ENCODE data around the gene PCDHA8. TPM values are rescaled to one million over a fixed set of nuclear protein-coding genes. Genes with fewer than 3 reads are reported as not detected.
"Not testable (repeated sequence)": the region's sequence is repeated elsewhere in the genome, so short reads cannot be mapped to it uniquely, and the experiment has no call there.

Gene PCDHA8, protein sequence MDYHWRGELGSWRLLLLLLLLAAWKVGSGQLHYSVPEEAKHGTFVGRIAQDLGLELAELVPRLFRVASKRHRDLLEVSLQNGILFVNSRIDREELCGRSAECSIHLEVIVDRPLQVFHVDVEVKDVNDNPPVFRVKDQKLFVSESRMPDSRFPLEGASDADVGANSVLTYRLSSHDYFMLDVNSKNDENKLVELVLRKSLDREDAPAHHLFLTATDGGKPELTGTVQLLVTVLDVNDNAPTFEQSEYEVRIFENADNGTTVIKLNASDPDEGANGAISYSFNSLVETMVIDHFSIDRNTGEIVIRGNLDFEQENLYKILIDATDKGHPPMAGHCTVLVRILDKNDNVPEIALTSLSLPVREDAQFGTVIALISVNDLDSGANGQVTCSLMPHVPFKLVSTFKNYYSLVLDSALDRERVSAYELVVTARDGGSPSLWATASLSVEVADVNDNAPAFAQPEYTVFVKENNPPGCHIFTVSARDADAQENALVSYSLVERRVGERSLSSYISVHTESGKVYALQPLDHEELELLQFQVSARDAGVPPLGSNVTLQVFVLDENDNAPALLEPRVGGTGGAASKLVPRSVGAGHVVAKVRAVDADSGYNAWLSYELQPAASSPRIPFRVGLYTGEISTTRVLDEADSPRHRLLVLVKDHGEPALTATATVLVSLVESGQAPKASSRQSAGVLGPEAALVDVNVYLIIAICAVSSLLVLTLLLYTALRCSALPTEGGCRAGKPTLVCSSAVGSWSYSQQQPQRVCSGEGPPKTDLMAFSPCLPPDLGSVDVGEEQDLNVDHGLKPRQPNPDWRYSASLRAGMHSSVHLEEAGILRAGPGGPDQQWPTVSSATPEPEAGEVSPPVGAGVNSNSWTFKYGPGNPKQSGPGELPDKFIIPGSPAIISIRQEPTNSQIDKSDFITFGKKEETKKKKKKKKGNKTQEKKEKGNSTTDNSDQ
- polyA plus RNA-seq (2013, experiment 1 of 2), result 0.18 TPM
- 0.20 TPM for polyA plus RNA-seq (2013, experiment 2 of 2)

GRCh38 chr5:140840978-140841962 is at the start of gene PCDHA8:
Gene PCDHA8, plus strand, starts transcription at chr5:140841187. Its CDS starts 135 bp downstream, at chr5:140841322.
- peak within 1 kb of the TSS; percentile 19 for H3K4me3 ChIP-seq (ENCODE audit: extremely low read depth, insufficient read depth, low read length, poor library complexity, severe bottlenecking)
- 81 to 84% methylated on average over 31 to 34 of the region's 47 CpGs for WGBS, 2 experiments (ENCODE audit: insufficient coverage in 2 of 2)
- no peaks in the 10 kb centered on the region for H3K9me3 ChIP-seq (ENCODE audit: control insufficient read depth, low read length)
- H3K36me3 ChIP-seq (ENCODE audit: control insufficient read depth, insufficient read depth, low read length), result no peaks in the 10 kb centered on the region
- H3K27ac ChIP-seq (ENCODE audit: low read depth, low read length, severe bottlenecking), result no peak within 1 kb of the TSS
- no peaks in the 10 kb centered on the region for H3K4me1 ChIP-seq (ENCODE audit: control insufficient read depth, insufficient read depth, low read length, poor library complexity, severe bottlenecking)

DNA sequence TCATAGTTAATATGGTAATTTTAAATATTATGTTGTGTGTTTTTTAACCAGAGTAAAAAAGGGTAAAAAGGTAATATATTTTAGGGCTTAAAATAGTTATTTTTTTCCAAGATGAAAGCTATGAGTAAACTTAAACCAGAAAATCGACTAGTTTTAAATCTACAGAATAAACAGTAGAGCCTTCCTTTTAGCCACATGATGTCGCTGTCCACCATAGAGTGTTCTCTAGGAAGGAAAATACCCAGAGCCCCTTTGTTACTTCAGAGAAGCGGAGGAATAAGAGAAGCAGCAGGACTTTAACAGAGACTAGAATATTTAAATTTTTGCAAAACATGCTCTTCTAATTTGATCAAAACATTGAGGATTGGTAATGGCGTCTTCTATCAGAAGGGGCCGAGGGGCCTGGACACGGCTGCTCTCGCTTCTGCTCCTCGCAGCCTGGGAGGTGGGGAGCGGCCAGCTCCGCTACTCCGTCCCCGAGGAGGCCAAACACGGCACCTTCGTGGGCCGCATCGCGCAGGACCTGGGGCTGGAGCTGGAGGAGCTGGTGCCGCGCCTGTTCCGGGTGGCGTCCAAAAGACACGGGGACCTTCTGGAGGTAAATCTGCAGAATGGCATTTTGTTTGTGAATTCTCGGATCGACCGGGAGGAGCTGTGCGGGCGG is 46.3 kb upstream of the PCDHA8 start, which contains the start of gene PCDHA2:
Gene PCDHA2 (plus strand): TSS at position 258 of the 664 bp plus-strand sequence.
- Histone ChIP-seq H3K9me3 (ENCODE audit: control insufficient read depth, low read length) (peaks cover 15% of the 10 kb centered on the region), H3K27ac (ENCODE audit: low read depth, low read length, severe bottlenecking) (no peak within 1 kb of the TSS), H3K4me1 (ENCODE audit: control insufficient read depth, insufficient read depth, low read length, poor library complexity, severe bottlenecking) (no peaks in the 10 kb centered on the region), H3K4me3 (ENCODE audit: extremely low read depth, insufficient read depth, low read length, poor library complexity, severe bottlenecking) (peak within 1 kb of the TSS; percentile 29), H3K36me3 (ENCODE audit: control insufficient read depth, insufficient read depth, low read length) (no peaks in the 10 kb centered on the region)
- WGBS, 2 experiments (ENCODE audit: insufficient coverage in 2 of 2), result 74 to 79% methylated on average over 24 to 25 of the region's 27 CpGs

- Histone ChIP-seq H3K4me1 (ENCODE audit: control insufficient read depth, insufficient read depth, low read length, poor library complexity, severe bottlenecking) (no peaks in the 10 kb centered on the region), H3K27ac (ENCODE audit: low read depth, low read length, severe bottlenecking) (no peak overlapping the region), H3K4me3 (ENCODE audit: extremely low read depth, insufficient read depth, low read length, poor library complexity, severe bottlenecking) (peak overlapping the region; percentile 29), H3K9me3 (ENCODE audit: control insufficient read depth, low read length) (peaks cover 15% of the 10 kb centered on the region), H3K36me3 (ENCODE audit: control insufficient read depth, insufficient read depth, low read length) (no peaks in the 10 kb centered on the region)
- 71 to 77% methylated on average over 8 to 10 of the region's 15 CpGs for WGBS, 2 experiments (ENCODE audit: insufficient coverage in 2 of 2)
Measured at GRCh38 chr5:140795259-140795641, 45.7 kb upstream of the PCDHA8 start.

DNA sequence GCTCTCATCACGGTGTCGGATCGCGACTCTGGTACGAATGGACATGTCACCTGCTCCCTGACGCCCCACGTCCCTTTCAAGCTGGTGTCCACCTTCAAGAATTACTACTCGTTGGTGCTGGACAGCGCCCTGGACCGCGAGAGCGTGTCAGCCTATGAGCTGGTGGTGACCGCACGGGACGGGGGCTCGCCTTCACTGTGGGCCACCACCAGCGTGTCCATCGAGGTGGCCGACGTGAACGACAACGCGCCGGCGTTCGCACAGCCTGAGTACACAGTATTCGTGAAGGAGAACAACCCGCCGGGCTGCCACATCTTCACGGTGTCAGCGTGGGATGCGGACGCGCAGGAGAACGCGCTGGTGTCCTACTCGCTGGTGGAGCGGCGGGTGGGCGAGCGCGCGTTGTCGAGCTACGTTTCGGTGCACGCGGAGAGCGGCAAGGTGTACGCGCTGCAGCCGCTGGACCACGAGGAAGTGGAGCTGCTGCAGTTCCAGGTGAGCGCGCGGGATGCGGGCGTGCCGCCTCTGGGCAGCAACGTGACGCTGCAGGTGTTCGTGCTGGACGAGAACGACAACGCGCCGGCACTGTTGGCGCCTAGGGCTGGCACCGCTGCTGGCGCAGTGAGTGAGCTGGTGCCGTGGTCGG is 44.8 kb upstream of the PCDHA8 start:
- peaks cover 15% of the 10 kb centered on the region for H3K9me3 ChIP-seq (ENCODE audit: control insufficient read depth, low read length)

DNA sequence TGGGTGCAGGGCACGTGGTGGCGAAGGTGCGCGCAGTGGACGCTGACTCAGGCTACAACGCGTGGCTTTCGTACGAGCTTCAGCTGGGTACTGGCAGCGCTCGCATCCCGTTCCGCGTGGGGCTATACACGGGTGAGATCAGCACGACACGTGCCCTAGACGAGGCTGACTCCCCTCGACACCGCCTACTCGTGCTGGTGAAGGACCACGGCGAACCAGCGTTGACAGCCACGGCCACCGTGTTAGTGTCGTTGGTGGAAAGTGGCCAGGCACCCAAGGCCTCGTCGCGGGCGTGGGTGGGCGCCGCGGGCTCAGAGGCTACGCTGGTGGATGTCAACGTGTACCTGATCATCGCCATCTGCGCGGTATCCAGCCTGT is 44.3 kb upstream of the PCDHA8 start:
- no peak overlapping the region for H3K27ac ChIP-seq (ENCODE audit: low read depth, low read length, severe bottlenecking)
- no peak overlapping the region for H3K4me3 ChIP-seq (ENCODE audit: extremely low read depth, insufficient read depth, low read length, poor library complexity, severe bottlenecking)
- no peaks in the 10 kb centered on the region for H3K36me3 ChIP-seq (ENCODE audit: control insufficient read depth, insufficient read depth, low read length)
- 95 to 96% methylated on average over 39 of the region's 39 CpGs for WGBS, 2 experiments (ENCODE audit: insufficient coverage in 2 of 2)
- H3K9me3 ChIP-seq (ENCODE audit: control insufficient read depth, low read length), result peaks cover 15% of the 10 kb centered on the region
- H3K4me1 ChIP-seq (ENCODE audit: control insufficient read depth, insufficient read depth, low read length, poor library complexity, severe bottlenecking), result no peaks in the 10 kb centered on the region

More for the DNA sequence above, 44.8 kb upstream of the PCDHA8 start:
- H3K27ac ChIP-seq (ENCODE audit: low read depth, low read length, severe bottlenecking); H3K4me1 ChIP-seq (ENCODE audit: control insufficient read depth, insufficient read depth, low read length, poor library complexity, severe bottlenecking); H3K36me3 ChIP-seq (ENCODE audit: control insufficient read depth, insufficient read depth, low read length); H3K4me3 ChIP-seq (ENCODE audit: extremely low read depth, insufficient read depth, low read length, poor library complexity, severe bottlenecking): not testable (repeated sequence)
- 96% methylated on average over 61 to 63 of the region's 72 CpGs for WGBS, 2 experiments (ENCODE audit: insufficient coverage in 2 of 2)

DNA sequence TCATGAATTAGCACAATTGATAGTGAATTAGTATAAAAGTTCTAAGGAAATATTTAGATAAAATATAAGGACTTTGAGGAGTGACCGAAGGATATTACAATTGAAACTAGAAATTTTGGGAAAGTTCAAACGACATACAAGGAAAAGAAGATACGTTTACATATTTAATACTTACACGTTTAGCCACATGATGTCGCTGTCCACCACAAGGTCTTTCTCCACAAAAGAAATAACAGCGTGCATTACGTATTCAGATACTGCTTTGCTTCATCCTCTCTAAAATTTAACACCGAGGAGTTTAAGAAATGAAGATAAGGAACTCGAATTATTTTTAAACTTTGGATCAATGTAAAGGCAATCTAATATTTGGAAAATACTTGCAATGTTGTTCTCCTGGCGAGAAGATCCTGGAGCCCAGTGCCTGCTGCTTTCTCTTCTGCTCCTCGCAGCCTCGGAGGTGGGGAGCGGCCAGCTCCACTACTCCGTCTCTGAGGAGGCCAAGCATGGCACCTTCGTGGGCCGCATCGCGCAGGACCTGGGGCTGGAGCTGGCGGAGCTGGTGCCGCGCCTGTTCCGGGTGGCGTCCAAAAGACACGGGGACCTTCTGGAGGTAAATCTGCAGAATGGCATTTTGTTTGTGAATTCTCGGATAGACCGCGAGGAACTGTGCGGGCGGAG is 40.0 kb upstream of the PCDHA8 start, which contains the start of gene PCDHA3:
Gene PCDHA3 (plus strand): TSS at position 242 of the 678 bp plus-strand sequence.
- Histone ChIP-seq H3K27ac (ENCODE audit: low read depth, low read length, severe bottlenecking) (no peak within 1 kb of the TSS), H3K36me3 (ENCODE audit: control insufficient read depth, insufficient read depth, low read length) (no peaks in the 10 kb centered on the region), H3K4me3 (ENCODE audit: extremely low read depth, insufficient read depth, low read length, poor library complexity, severe bottlenecking) (no peak within 1 kb of the TSS), H3K4me1 (ENCODE audit: control insufficient read depth, insufficient read depth, low read length, poor library complexity, severe bottlenecking) (no peaks in the 10 kb centered on the region), H3K9me3 (ENCODE audit: control insufficient read depth, low read length) (no peaks in the 10 kb centered on the region)
- 95 to 97% methylated on average over 7 to 22 of the region's 29 CpGs for WGBS, 2 experiments (ENCODE audit: insufficient coverage in 2 of 2)

GRCh38 chr5:140801494-140801841 is 39.5 kb upstream of the PCDHA8 start:
- Histone ChIP-seq H3K27ac (ENCODE audit: low read depth, low read length, severe bottlenecking) (no peak overlapping the region), H3K4me3 (ENCODE audit: extremely low read depth, insufficient read depth, low read length, poor library complexity, severe bottlenecking) (no peak overlapping the region)
- WGBS, 2 experiments (ENCODE audit: insufficient coverage in 2 of 2), result 95 to 97% methylated on average over 16 of the region's 16 CpGs

GRCh38 chr5:140802381-140802780 is 38.6 kb upstream of the PCDHA8 start:
- H3K4me1 ChIP-seq (ENCODE audit: control insufficient read depth, insufficient read depth, low read length, poor library complexity, severe bottlenecking); H3K4me3 ChIP-seq (ENCODE audit: extremely low read depth, insufficient read depth, low read length, poor library complexity, severe bottlenecking): not testable (repeated sequence)
- 97% methylated on average over 35 to 44 of the region's 45 CpGs for WGBS, 2 experiments (ENCODE audit: insufficient coverage in 2 of 2)

More at GRCh38 chr5:140801494-140801841, 39.5 kb upstream of the PCDHA8 start:
- H3K4me1 ChIP-seq (ENCODE audit: control insufficient read depth, insufficient read depth, low read length, poor library complexity, severe bottlenecking), result no peaks in the 10 kb centered on the region
- no peaks in the 10 kb centered on the region for H3K36me3 ChIP-seq (ENCODE audit: control insufficient read depth, insufficient read depth, low read length)
- H3K9me3 ChIP-seq (ENCODE audit: control insufficient read depth, low read length), result no peaks in the 10 kb centered on the region

GRCh38 chr5:140802781-140803271 is 38.2 kb upstream of the PCDHA8 start:
- H3K4me3 ChIP-seq (ENCODE audit: extremely low read depth, insufficient read depth, low read length, poor library complexity, severe bottlenecking), result no peak overlapping the region
- WGBS, 2 experiments (ENCODE audit: insufficient coverage in 2 of 2), result 96 to 97% methylated on average over 52 to 53 of the region's 53 CpGs
- H3K9me3 ChIP-seq (ENCODE audit: control insufficient read depth, low read length), result no peaks in the 10 kb centered on the region
- H3K36me3 ChIP-seq (ENCODE audit: control insufficient read depth, insufficient read depth, low read length), result no peaks in the 10 kb centered on the region
- no peak overlapping the region for H3K27ac ChIP-seq (ENCODE audit: low read depth, low read length, severe bottlenecking)
- H3K4me1 ChIP-seq (ENCODE audit: control insufficient read depth, insufficient read depth, low read length, poor library complexity, severe bottlenecking), result no peaks in the 10 kb centered on the region

More at GRCh38 chr5:140802381-140802780, 38.6 kb upstream of the PCDHA8 start:
- H3K9me3 ChIP-seq (ENCODE audit: control insufficient read depth, low read length); H3K27ac ChIP-seq (ENCODE audit: low read depth, low read length, severe bottlenecking); H3K36me3 ChIP-seq (ENCODE audit: control insufficient read depth, insufficient read depth, low read length): not testable (repeated sequence)
